ENCODE measurements around the gene PLCB3. TPM values are rescaled to one million over a fixed set of nuclear protein-coding genes. Genes with fewer than 3 reads are reported as not detected.

The PLCB3 gene
- total and polyA plus RNA-seq, 10 of the 15 experiments (the other 5 are each of a cell fraction or from before 2014, with no cell fraction given), result 0.03 to 10.3 (median 3.3) TPM

DNA sequence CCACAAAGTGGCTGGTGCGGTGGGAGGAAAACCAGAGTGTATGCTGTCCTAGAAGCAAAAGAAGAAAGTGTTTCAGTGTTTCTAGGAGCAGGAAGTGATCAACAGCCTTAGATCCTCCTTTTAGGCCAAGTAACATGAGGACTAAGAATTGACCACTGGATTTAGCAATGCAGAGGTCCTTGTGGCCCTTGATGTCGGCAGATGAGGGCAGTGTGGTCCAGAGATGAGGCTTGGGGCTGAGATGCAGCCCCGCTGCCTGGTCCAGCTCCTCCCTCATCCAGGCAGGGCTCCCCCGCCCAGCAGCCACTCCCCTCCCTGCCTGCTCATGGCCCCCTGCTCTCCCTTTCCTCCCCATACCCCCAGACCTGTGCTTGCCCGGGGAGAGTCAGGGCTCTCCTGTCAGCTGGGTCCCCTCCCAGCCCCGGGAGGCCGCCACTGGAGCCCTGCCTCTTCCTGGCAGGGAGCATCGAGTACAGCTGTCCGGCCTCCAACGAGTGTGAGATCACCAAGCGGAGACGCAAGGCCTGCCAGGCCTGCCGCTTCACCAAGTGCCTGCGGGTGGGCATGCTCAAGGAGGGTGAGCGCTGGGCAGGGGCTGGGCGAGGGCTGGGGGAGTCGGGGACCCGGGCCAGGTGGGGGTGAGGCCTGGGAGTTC is 62.3 kb downstream of the PLCB3 start:
- no peaks in the 10 kb centered on the region for H3K27me3 ChIP-seq (replicated peaks in 1 of 2; ENCODE audit: control insufficient read depth in 2 of 2, insufficient read depth in 2 of 2, low read length in 1 of 2)
- H3K9me3 ChIP-seq (replicated peaks; ENCODE audit: control insufficient read depth, insufficient read depth, low read length), result no peaks in the 10 kb centered on the region
- ATAC-seq (no peak), FAIRE-seq (no peak), DNase-seq (ENCODE audit: low read depth, low spot score) (no peak)
- peaks cover 19% of the 10 kb centered on the region for H3K79me2 ChIP-seq (ENCODE audit: control insufficient read depth, insufficient read depth, low read length)
- CTCF ChIA-PET, result interaction anchor here (1.8 kb wide), 1 partner anchor 18 kb away, joined by 5 read pairs; no protein-coding TSS in a partner anchor
- peaks cover 0 to 8% of the 10 kb centered on the region in 2 experiments; a peak in 3 of 4 replicates for H3K36me3 ChIP-seq (ENCODE audit: control insufficient read depth in 2 of 2, insufficient read depth in 2 of 2, low read length in 1 of 2)
- SMC1A ChIA-PET (ENCODE audit: uncharacterized antibody, unreplicated experiment), result no interaction called here
- RAD21 ChIA-PET (ENCODE audit: unreplicated experiment), result no interaction called here
- intact Hi-C loops (cut with micrococcal nuclease; ENCODE audit: unreplicated experiment) (no loop called here), in situ Hi-C loops (cut with MboI) (no loop called here)
- no peak overlapping the region for H3K4me2 ChIP-seq (ENCODE audit: control insufficient read depth, insufficient read depth)
- POLR2A ChIA-PET, result interaction anchor here (1.1 kb wide), 1 partner anchor 46 kb away, joined by 3 read pairs; no protein-coding TSS in a partner anchor
- 85% methylated on average over 15 of the region's 18 CpGs for WGBS (ENCODE audit: insufficient coverage, insufficient replicate concordance, low lambda C conversion rate, missing lambda C conversion rate)
- no TSS peak for BruUV-seq (replicated peaks)
- TF ChIP-seq CBX5 (IDR thresholded peaks at IDR 0.05; ENCODE audit: low read depth), result no peak
- no peak for TF ChIP-seq BRCA1 (IDR thresholded peaks at IDR 0.05; ENCODE audit: low read depth, low read length)
- no peak for TF ChIP-seq NFXL1 (IDR thresholded peaks at IDR 0.05; ENCODE audit: borderline replicate concordance)
- TF ChIP-seq SREBF2 (IDR thresholded peaks at IDR 0.05; ENCODE audit: low read length), result no peak
- no peak for TF ChIP-seq FOXM1 (IDR thresholded peaks at IDR 0.05; ENCODE audit: low read depth, low read length)
- TF ChIP-seq, protein P1, sequence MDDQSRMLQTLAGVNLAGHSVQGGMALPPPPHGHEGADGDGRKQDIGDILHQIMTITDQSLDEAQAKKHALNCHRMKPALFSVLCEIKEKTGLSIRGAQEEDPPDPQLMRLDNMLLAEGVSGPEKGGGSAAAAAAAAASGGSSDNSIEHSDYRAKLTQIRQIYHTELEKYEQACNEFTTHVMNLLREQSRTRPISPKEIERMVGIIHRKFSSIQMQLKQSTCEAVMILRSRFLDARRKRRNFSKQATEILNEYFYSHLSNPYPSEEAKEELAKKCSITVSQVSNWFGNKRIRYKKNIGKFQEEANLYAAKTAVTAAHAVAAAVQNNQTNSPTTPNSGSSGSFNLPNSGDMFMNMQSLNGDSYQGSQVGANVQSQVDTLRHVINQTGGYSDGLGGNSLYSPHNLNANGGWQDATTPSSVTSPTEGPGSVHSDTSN (IDR thresholded peaks at IDR 0.05; ENCODE audit: insufficient replicate concordance, low read depth, low read length), result no peak
- TF ChIP-seq POLR2A (IDR thresholded peaks at IDR 0.05; ENCODE audit: low read depth, low read length), result no peak; the same call in 1 of the 2 replicates
- TF ChIP-seq DPF2 (IDR thresholded peaks at IDR 0.05), result no peak
- TF ChIP-seq, protein P2, sequence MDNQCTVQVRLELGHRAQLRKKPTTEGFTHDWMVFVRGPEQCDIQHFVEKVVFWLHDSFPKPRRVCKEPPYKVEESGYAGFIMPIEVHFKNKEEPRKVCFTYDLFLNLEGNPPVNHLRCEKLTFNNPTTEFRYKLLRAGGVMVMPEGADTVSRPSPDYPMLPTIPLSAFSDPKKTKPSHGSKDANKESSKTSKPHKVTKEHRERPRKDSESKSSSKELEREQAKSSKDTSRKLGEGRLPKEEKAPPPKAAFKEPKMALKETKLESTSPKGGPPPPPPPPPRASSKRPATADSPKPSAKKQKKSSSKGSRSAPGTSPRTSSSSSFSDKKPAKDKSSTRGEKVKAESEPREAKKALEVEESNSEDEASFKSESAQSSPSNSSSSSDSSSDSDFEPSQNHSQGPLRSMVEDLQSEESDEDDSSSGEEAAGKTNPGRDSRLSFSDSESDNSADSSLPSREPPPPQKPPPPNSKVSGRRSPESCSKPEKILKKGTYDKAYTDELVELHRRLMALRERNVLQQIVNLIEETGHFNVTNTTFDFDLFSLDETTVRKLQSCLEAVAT (IDR thresholded peaks at IDR 0.05), result no peak
- TF ChIP-seq ZNF274 (IDR thresholded peaks at IDR 0.05; ENCODE audit: insufficient read depth, insufficient read length), result no peak
- TF ChIP-seq ETV6 (conservative IDR thresholded peaks at IDR 0.05 in 1 of 2, IDR thresholded peaks at IDR 0.05 in 1 of 2; ENCODE audit: borderline replicate concordance in 1 of 2, low read depth in 1 of 2), result no peak
- TF ChIP-seq SUZ12 (IDR thresholded peaks at IDR 0.05; ENCODE audit: unreplicated experiment), result no peak
- TF ChIP-seq ZNF384 (IDR thresholded peaks at IDR 0.05; ENCODE audit: borderline replicate concordance, low read depth, low read length), result no peak
- TF ChIP-seq ZNF24 (IDR thresholded peaks at IDR 0.05), result no peak
- no peak for TF ChIP-seq SMARCA5 (IDR thresholded peaks at IDR 0.05)
- no peak overlapping the region for H3K27ac ChIP-seq (ENCODE audit: control insufficient read depth, insufficient read depth)
- peaks cover 5% of the 10 kb centered on the region for H3K4me1 ChIP-seq (ENCODE audit: control insufficient read depth, insufficient read depth, low read length)
- no peak overlapping the region for H3K4me3 ChIP-seq
- no peaks in the 10 kb centered on the region for H4K20me1 ChIP-seq (ENCODE audit: control insufficient read depth, insufficient read depth)
- H2AFZ ChIP-seq (ENCODE audit: control insufficient read depth, low read depth, low read length), result no peak overlapping the region
- no peak overlapping the region for H3K9ac ChIP-seq (ENCODE audit: control insufficient read depth, insufficient read depth, low read length)
